IMR-90 (cell line): Measurements from ENCODE around the gene SREK1.

Experiments used
- BHLHE40 ChIP-seq: fragments of 150-350 bp; IDR thresholded peaks from 2 replicates; pipeline ENCODE4 v1.6.1; 2016; ENCODE audit warnings: mild to moderate bottlenecking, low read depth, low read length
- CHD1 ChIP-seq: IDR thresholded peaks from 2 replicates; pipeline ENCODE4 v1.6.1; 2012; ENCODE audit warnings: low read depth, low read length, improper control_type of control experiment
- FOS ChIP-seq: fragments of 150-350 bp; IDR thresholded peaks from 2 replicates; pipeline ENCODE4 v1.6.1; 2016; ENCODE audit warnings: low read depth, low read length
- MXI1 ChIP-seq: IDR thresholded peaks from 2 replicates; pipeline ENCODE4 v1.6.1; 2012; ENCODE audit warnings: low read depth, mild to moderate bottlenecking, low read length, moderate library complexity, borderline replicate concordance
- NFE2L2 ChIP-seq: fragments of 150-350 bp; IDR thresholded peaks from 2 replicates; pipeline ENCODE4 v1.6.1; 2016; ENCODE audit warnings: low read depth, mild to moderate bottlenecking, low read length
- POLR2A ChIP-seq: IDR thresholded peaks from 2 replicates; pipeline ENCODE4 v1.6.1; 2012; ENCODE audit warnings: mild to moderate bottlenecking, low read depth, low read length
- RAD21 ChIP-seq: IDR thresholded peaks from 2 replicates; pipeline ENCODE4 v1.6.1; 2012; ENCODE audit warnings: low read length, improper control_type of control experiment
- RCOR1 ChIP-seq: IDR thresholded peaks from 2 replicates; pipeline ENCODE4 v1.6.1; 2012; ENCODE audit warnings: mild to moderate bottlenecking, low read length, improper control_type of control experiment; ENCODE audit not compliant: insufficient replicate concordance
- RFX5 ChIP-seq: IDR thresholded peaks from 2 replicates; pipeline ENCODE4 v1.8.0; 2012; ENCODE audit warnings: low read depth, mild to moderate bottlenecking, low read length, moderate library complexity
- SMC3 ChIP-seq: fragments of 150-350 bp; IDR thresholded peaks from 2 replicates; pipeline ENCODE4 v1.6.1; 2016; ENCODE audit warnings: low read depth, mild to moderate bottlenecking, antibody characterized with exemption, low read length, moderate library complexity
- TF ChIP-seq, protein P1 (sequence below): conservative IDR thresholded peaks from 2 replicates; pipeline ENCODE4 v1.5.1; 2012; ENCODE audit warnings: mild to moderate bottlenecking, low read depth, low read length, improper control_type of control experiment
- TF ChIP-seq, protein P2 (sequence below): fragments of 150-350 bp; IDR thresholded peaks from 2 replicates; pipeline ENCODE4 v1.6.1; 2017; ENCODE audit warnings: mild to moderate bottlenecking, antibody characterized with exemption, low read length, low read depth
- TF ChIP-seq, protein P3 (sequence below): fragments of 150-350 bp; IDR thresholded peaks from 2 replicates; pipeline ENCODE4 v1.6.1; 2016; ENCODE audit warnings: low read depth, mild to moderate bottlenecking, low read length, moderate library complexity, borderline replicate concordance

DNA sequence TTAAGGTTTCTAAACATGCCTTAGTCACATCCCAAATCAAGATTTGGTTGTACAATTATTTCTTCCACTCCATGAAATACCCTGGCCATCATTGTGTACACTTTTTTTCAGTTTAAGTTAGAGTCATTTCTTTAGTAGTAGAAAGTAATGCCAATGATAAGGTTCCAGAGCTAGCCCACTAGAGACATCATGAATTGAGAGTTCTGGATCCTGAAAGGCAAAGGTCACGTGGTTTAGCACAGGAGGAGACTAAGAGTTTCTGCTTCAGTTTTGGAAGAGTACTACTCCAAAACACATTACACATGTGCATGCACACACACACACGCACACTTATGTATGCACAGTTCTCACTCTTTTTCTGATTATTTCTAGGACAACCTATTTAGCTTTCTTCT lies 4.8 kb upstream of the SREK1 start:
- TF ChIP-seq POLR2A (no peak), RAD21 (no peak), CHD1 (no peak), MXI1 (no peak), RFX5 (no peak), SMC3 (no peak), RCOR1 (no peak), BHLHE40 (no peak), NFE2L2 (no peak), FOS (no peak)
- TF ChIP-seq, protein P1, sequence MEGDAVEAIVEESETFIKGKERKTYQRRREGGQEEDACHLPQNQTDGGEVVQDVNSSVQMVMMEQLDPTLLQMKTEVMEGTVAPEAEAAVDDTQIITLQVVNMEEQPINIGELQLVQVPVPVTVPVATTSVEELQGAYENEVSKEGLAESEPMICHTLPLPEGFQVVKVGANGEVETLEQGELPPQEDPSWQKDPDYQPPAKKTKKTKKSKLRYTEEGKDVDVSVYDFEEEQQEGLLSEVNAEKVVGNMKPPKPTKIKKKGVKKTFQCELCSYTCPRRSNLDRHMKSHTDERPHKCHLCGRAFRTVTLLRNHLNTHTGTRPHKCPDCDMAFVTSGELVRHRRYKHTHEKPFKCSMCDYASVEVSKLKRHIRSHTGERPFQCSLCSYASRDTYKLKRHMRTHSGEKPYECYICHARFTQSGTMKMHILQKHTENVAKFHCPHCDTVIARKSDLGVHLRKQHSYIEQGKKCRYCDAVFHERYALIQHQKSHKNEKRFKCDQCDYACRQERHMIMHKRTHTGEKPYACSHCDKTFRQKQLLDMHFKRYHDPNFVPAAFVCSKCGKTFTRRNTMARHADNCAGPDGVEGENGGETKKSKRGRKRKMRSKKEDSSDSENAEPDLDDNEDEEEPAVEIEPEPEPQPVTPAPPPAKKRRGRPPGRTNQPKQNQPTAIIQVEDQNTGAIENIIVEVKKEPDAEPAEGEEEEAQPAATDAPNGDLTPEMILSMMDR = no peak
- TF ChIP-seq, protein P2, sequence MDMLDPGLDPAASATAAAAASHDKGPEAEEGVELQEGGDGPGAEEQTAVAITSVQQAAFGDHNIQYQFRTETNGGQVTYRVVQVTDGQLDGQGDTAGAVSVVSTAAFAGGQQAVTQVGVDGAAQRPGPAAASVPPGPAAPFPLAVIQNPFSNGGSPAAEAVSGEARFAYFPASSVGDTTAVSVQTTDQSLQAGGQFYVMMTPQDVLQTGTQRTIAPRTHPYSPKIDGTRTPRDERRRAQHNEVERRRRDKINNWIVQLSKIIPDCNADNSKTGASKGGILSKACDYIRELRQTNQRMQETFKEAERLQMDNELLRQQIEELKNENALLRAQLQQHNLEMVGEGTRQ = no peak
- TF ChIP-seq, protein P3, sequence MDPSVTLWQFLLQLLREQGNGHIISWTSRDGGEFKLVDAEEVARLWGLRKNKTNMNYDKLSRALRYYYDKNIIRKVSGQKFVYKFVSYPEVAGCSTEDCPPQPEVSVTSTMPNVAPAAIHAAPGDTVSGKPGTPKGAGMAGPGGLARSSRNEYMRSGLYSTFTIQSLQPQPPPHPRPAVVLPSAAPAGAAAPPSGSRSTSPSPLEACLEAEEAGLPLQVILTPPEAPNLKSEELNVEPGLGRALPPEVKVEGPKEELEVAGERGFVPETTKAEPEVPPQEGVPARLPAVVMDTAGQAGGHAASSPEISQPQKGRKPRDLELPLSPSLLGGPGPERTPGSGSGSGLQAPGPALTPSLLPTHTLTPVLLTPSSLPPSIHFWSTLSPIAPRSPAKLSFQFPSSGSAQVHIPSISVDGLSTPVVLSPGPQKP = no peak
